Liver (tissue), 3 donors: ENCODE data around the gene CFAP221.

Source experiments
- ATF3 ChIP-seq: IDR thresholded peaks from 2 replicates; pipeline ENCODE4 v1.6.1; 2016; ENCODE audit warnings: antibody characterized with exemption
- CTCF ChIP-seq: fragments of 150-350 bp; IDR thresholded peaks from 2 replicates; pipeline ENCODE4 v1.5.1; 2017; ENCODE audit warnings: improper control_type of control experiment, low read depth, low read length; ENCODE audit not compliant: missing input control
- EGR1 ChIP-seq, 2 donors: IDR thresholded peaks; 2 replicates each; pipeline ENCODE4 v1.6.1; 2016 to 2018; ENCODE audit warnings: antibody characterized with exemption in 2 of 2, low read depth in 2 of 2
- JUND ChIP-seq, 2 donors: IDR thresholded peaks; 2 replicates each; pipeline ENCODE4 v1.6.1; 2016; ENCODE audit warnings: antibody characterized with exemption in 2 of 2
- MAX ChIP-seq: IDR thresholded peaks from 2 replicates; pipeline ENCODE4 v1.6.1; 2016; ENCODE audit warnings: antibody characterized with exemption
- NR2F2 ChIP-seq: IDR thresholded peaks from 2 replicates; pipeline ENCODE4 v1.6.1; 2016; ENCODE audit warnings: antibody characterized with exemption
- RAD21 ChIP-seq, 2 donors: IDR thresholded peaks; 2 replicates each; pipeline ENCODE4 v1.6.1; 2016; ENCODE audit warnings: antibody characterized with exemption in 2 of 2, mild to moderate bottlenecking in 2 of 2
- REST ChIP-seq: IDR thresholded peaks from 2 replicates; pipeline ENCODE4 v1.6.1; 2016; ENCODE audit warnings: antibody characterized with exemption, mild to moderate bottlenecking
- YY1 ChIP-seq: IDR thresholded peaks from 2 replicates; pipeline ENCODE4 v1.6.1; 2016; ENCODE audit warnings: antibody characterized with exemption, mild to moderate bottlenecking
- donor health status: healthy.
- donor health status: healthy.

GRCh38 chr2:119519057-119519408, 25.2 kb upstream of the CFAP221 start:
- TF ChIP-seq JUND (IDR thresholded peaks at IDR 0.05): no peak
- no peak for TF ChIP-seq CTCF
- TF ChIP-seq MAX: no peak
- TF ChIP-seq REST: no peak
- TF ChIP-seq ATF3: no peak
- no peak for TF ChIP-seq RAD21 (IDR thresholded peaks at IDR 0.05)
- no peak for TF ChIP-seq NR2F2
- no peak for TF ChIP-seq YY1
- no peak for TF ChIP-seq EGR1 (IDR thresholded peaks at IDR 0.05; ENCODE audit: low read depth in 2 of 2)
